ENCODE measurements around the gene SMCP. TPM values are rescaled to one million over a fixed set of nuclear protein-coding genes. Genes with fewer than 3 reads are reported as not detected.

SMCP gene
- total RNA-seq, 4 donors from 2014 or later = not detected

DNA sequence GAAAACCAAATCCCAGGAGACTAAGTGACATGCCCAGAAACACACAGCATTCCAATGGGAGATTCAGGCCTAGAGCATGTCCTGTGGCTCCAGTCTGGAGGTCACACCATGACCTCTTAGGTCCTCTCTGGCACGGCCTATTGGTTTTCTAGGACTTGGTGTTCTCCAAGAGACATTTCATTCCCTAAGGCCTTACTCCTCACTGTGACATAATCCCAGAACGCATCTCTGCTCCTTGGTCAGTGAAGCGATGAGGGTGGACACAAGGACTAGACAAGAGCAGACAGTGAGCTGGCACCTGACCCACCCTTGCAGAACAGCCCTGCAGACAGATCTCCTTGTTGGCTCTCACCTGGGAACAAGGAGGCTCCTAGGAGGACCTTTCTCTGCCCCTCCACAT lies 31.1 kb downstream of the SMCP start:
- no peak for TF ChIP-seq POLR2A (IDR thresholded peaks at IDR 0.05)
- TF ChIP-seq, protein P1, sequence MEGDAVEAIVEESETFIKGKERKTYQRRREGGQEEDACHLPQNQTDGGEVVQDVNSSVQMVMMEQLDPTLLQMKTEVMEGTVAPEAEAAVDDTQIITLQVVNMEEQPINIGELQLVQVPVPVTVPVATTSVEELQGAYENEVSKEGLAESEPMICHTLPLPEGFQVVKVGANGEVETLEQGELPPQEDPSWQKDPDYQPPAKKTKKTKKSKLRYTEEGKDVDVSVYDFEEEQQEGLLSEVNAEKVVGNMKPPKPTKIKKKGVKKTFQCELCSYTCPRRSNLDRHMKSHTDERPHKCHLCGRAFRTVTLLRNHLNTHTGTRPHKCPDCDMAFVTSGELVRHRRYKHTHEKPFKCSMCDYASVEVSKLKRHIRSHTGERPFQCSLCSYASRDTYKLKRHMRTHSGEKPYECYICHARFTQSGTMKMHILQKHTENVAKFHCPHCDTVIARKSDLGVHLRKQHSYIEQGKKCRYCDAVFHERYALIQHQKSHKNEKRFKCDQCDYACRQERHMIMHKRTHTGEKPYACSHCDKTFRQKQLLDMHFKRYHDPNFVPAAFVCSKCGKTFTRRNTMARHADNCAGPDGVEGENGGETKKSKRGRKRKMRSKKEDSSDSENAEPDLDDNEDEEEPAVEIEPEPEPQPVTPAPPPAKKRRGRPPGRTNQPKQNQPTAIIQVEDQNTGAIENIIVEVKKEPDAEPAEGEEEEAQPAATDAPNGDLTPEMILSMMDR (IDR thresholded peaks at IDR 0.05) = no peak
- no peak for TF ChIP-seq EP300 (IDR thresholded peaks at IDR 0.05)
- Histone ChIP-seq H3K9me3 (peaks cover 0 to 15% (median 0%) of the 10 kb centered on the region in 4 donors), H3K4me3 (no peak overlapping the region), H3K27ac (no peak overlapping the region), H3K36me3 (no peaks in the 10 kb centered on the region), H3K4me1 (no peaks in the 10 kb centered on the region), H3K27me3 (no peaks in the 10 kb centered on the region)
- 80 to 86% methylated on average over 3 of the region's 3 CpGs for WGBS, 2 donors
- no peak for DNase-seq (ENCODE audit: low spot score in 2 of 2)

DNA sequence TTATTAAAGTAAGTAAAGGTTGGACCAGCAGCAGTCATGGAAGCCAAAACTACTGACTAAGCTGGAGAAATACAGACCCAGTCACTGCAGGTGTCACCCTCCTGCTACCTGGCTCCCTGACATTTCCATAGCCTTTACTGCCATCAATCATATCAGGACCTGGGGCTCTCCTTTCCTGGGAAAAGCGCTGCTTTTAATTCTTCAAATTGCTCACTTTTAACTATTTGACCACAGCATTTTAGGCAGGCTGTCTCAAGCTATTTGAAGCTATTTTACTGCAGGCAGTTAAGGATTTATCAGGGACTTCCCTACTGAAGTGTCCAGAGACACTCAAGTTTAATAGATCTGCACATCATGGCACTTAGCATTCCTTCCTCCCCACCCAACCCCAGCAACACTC lies 34.3 kb downstream of the SMCP start:
- Histone ChIP-seq H3K27me3 (no peaks in the 10 kb centered on the region), H3K27ac (no peak overlapping the region), H3K4me1 (no peaks in the 10 kb centered on the region), H3K4me3 (no peak overlapping the region), H3K36me3 (no peaks in the 10 kb centered on the region), H3K9me3 (peaks cover 0 to 21% (median 0%) of the 10 kb centered on the region in 4 donors)
- TF ChIP-seq POLR2A (IDR thresholded peaks at IDR 0.05) = no peak
- no peak for TF ChIP-seq EP300 (IDR thresholded peaks at IDR 0.05)
- TF ChIP-seq, protein P1 (IDR thresholded peaks at IDR 0.05) = no peak
- DNase-seq (ENCODE audit: low spot score in 2 of 2) = no peak
- WGBS, 2 donors = 69 to 77% methylated on average over 1 of the region's 1 CpG

DNA sequence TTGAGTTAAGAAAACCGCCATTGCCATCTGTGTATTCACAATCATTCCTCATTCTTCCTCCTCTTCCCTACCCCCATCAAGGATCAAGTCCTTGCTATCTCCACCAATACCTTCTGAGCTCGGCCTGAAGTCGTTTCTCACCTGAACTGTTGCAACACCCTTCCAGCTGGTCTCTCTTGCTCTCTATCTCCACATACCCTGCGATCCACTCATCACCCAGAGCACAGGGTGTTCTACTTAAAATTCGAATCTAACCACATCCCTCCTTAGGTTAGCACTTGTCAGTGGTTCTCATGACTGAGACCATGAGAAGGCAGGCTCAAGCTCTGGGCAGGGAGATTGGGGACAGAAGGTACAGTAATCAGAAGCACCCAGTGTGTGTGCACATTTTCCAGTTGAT lies 34.8 kb downstream of the SMCP start:
- TF ChIP-seq EP300 (IDR thresholded peaks at IDR 0.05) = no peak
- TF ChIP-seq, protein P1 (IDR thresholded peaks at IDR 0.05) = no peak
- no peak for TF ChIP-seq POLR2A (IDR thresholded peaks at IDR 0.05)
- WGBS, 2 donors = 65 to 74% methylated on average over 5 of the region's 5 CpGs
- no peaks in the 10 kb centered on the region for H3K4me1 ChIP-seq

DNA sequence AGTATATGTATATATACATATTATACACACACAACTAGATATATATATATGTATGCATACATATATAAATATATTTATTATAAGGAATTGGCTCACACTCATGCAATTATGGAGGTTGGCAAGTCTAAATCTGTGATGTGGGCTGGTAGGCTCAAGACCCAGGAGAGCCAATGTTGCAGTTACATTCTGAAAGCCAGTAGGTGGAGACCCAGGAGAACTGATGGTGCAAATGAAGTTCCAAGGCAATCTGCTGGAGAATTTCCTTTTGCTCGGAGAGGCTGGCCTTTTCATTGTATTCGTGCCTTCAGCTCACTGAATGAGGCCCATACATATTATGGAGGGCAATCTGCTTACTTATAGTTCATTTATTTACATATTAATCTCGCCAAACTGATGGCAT lies 39.7 kb downstream of the SMCP start:
- Histone ChIP-seq H3K27ac (no peak overlapping the region), H3K4me1 (no peaks in the 10 kb centered on the region), H3K9me3 (peaks cover 0 to 22% (median 0%) of the 10 kb centered on the region in 4 donors), H3K4me3 (no peak overlapping the region), H3K36me3 (no peaks in the 10 kb centered on the region), H3K27me3 (no peaks in the 10 kb centered on the region)
- 15 to 21% methylated on average over 3 of the region's 3 CpGs for WGBS, 2 donors
- TF ChIP-seq EP300 (IDR thresholded peaks at IDR 0.05) (no peak), POLR2A (IDR thresholded peaks at IDR 0.05) (no peak)
- TF ChIP-seq, protein P1 (IDR thresholded peaks at IDR 0.05) = no peak
- no peak for DNase-seq (ENCODE audit: low spot score in 2 of 2)

More for the DNA sequence above, 34.8 kb downstream of the SMCP start:
- H3K4me3 ChIP-seq = no peak overlapping the region
- DNase-seq (ENCODE audit: low spot score in 2 of 2) = no peak
- H3K27me3 ChIP-seq = no peaks in the 10 kb centered on the region
- H3K36me3 ChIP-seq = no peaks in the 10 kb centered on the region
- no peak overlapping the region for H3K27ac ChIP-seq
- H3K9me3 ChIP-seq = peaks cover 0 to 21% (median 0%) of the 10 kb centered on the region in 4 donors

DNA sequence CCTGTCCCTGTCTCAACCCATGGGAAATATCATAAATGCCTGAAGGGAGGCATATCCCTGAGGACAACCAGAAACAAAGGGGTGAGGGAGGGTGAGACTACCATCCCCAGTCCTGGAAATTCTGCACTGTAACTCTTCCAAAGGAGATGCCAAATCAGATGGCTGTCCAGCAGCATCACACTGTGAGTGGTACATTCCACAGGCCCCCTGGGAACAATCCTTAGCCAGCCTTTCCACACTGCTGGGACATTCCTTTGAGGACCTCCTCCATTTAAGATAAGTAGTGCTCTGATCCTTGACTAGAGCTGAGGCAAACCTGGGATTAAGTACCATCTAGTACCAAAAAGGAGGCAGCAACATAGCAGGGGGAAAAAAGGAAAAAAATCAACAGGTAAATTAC lies 40.9 kb downstream of the SMCP start:
- Histone ChIP-seq H3K36me3 (no peaks in the 10 kb centered on the region), H3K4me3 (no peak overlapping the region), H3K4me1 (no peaks in the 10 kb centered on the region), H3K27me3 (no peaks in the 10 kb centered on the region), H3K27ac (no peak overlapping the region), H3K9me3 (peaks cover 0 to 22% (median 0%) of the 10 kb centered on the region in 4 donors)
- TF ChIP-seq POLR2A (IDR thresholded peaks at IDR 0.05) = no peak
- TF ChIP-seq EP300 (IDR thresholded peaks at IDR 0.05) = no peak
- no peak for DNase-seq (ENCODE audit: low spot score in 2 of 2)

DNA sequence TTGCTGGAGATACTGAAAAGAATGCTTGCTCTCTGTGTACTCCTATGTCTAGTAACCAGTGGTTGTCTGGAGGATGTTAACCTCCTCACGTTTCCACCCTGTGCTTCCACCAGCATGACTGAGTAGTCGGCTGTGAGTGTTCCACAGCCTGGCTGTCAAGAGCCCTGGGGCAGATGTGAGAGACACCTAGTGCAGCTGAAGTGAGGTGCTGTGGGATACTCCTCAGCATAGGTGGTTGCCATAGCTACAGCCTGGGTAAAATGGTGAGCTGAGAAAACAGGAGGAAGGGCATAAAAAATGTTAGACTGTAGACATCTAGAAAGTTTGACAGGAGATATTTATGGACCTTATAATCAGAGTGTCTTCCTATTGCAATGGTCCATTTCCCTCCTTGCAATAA lies 46.1 kb downstream of the SMCP start:
- 52 to 62% methylated on average over 2 of the region's 2 CpGs for WGBS, 2 donors
- H3K4me1 ChIP-seq = no peaks in the 10 kb centered on the region
- no peaks in the 10 kb centered on the region for H3K27me3 ChIP-seq
- TF ChIP-seq EP300 (IDR thresholded peaks at IDR 0.05) (no peak), POLR2A (IDR thresholded peaks at IDR 0.05) (no peak)
- TF ChIP-seq, protein P1 (IDR thresholded peaks at IDR 0.05) = no peak
- DNase-seq (ENCODE audit: low spot score in 2 of 2) = no peak
- H3K9me3 ChIP-seq = peaks cover 0 to 12% (median 0%) of the 10 kb centered on the region in 4 donors
- no peak overlapping the region for H3K4me3 ChIP-seq
- no peak overlapping the region for H3K27ac ChIP-seq
- H3K36me3 ChIP-seq = no peaks in the 10 kb centered on the region
